GM18519 (cell line): ENCODE data around the gene AP2A1.

Experiments used
- ATAC-seq: cut with Tn5 transposase; IDR thresholded peaks from one replicate; pipeline ENCODE4 v1.9.1; 2021; ENCODE audit warnings: mild to moderate bottlenecking, moderate library complexity; ENCODE audit not compliant: unreplicated experiment, low FRiP score

AP2A1 gene

DNA sequence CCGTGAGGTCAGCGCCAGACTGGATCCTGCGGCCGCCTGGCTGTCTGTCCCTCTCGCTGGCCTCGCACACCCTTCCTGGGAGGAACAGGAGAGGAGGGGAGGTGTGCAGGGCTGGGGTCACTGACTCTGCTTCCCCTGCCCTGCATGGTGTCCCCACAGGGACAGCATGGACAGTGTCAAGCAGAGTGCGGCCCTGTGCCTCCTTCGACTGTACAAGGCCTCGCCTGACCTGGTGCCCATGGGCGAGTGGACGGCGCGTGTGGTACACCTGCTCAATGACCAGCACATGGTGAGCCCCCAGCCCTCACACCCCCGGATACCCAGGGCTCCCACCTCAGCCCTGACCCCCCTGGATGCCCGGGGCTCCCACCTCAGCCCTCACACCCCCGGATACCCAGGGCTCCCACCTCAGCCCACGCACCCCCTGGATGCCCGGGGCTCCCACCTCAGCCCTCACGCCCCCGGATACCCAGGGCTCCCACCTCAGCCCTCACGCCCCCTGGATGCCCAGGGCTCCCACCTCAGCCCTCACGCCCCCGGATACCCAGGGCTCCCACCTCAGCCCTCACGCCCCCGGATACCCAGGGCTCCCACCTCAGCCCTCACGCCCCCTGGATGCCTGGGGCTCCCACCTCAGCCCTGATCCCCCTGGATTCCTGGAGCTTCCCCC is 25.1 kb downstream of the AP2A1 start:
- ATAC-seq = no peak

DNA sequence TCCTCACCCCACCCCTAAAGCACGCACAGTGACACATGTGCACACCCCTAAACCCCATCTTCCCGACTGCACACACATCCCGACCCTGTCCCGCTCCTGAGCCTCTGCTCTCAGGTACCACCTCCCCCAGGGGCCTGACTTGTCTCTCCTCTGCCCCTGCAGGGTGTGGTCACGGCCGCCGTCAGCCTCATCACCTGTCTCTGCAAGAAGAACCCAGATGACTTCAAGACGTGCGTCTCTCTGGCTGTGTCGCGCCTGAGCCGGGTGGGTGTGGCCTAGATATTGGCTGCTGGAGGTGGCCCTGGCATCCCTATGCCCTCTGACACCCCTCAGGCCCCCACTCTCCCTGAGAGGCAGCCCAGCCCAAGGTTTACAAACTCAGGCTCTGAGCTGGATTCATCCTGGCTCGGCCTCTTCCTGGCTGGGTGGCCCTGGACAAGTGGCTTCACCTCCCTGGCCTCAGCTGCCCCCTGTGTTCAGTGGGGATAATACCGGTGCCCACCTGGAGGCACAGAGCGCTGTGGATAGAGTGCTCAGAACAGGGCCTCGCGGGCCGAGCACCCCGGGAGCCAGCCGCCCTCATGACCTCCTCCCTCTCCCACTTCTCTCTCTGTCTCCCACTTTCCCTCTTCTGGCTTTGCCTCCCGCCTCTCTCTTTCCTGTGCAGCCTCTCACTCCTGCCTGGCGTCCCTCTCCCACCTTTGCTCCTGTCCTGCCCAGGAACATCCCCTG is 26.2 kb downstream of the AP2A1 start:
- ATAC-seq = no peak

DNA sequence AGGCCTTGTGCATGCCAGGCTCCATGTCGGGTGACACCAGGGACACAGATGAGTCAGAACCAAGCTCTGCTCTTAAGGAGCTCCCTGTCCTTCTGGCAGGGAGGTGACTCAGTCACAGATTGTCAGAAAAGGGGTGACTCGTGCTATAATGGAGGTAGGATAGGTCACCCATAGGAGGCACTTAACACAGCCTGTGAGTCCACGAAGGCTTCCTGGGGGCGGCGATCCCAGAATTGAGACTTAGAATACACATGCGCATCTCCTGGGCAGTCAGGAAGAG is 26.7 kb downstream of the AP2A1 start:
- ATAC-seq = no peak

DNA sequence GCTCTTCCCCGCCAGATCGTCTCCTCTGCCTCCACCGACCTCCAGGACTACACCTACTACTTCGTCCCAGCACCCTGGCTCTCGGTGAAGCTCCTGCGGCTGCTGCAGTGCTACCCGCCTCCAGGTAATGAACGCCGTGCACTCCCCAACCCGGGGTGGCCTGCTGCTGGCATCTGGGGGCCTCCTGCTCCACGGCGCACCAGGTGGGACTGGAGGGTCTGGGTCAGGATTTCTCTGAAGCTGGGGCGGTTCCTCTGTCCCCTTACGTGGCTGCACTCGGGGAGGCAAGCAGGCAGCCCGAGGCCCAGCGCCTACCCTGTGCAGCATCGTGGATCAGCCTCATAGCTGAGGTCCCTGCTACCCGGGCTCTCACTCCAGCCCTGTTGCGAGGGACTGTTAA is 28.8 kb downstream of the AP2A1 start:
- ATAC-seq = no peak

DNA sequence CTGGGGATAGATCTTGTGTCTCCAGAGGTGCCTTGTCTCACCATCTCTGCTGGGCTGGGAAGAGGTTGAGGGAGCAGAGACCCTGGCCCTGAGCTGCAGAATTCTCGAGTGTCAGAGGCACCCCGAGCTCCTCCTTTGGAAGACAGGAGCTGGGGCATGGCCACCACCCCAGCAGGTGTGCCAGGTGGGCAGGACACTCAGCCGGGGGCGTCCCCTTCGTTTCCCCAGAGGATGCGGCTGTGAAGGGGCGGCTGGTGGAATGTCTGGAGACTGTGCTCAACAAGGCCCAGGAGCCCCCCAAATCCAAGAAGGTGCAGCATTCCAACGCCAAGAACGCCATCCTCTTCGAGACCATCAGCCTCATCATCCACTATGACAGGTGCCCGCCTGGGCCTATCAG is 31.8 kb downstream of the AP2A1 start:
- ATAC-seq = no peak

DNA sequence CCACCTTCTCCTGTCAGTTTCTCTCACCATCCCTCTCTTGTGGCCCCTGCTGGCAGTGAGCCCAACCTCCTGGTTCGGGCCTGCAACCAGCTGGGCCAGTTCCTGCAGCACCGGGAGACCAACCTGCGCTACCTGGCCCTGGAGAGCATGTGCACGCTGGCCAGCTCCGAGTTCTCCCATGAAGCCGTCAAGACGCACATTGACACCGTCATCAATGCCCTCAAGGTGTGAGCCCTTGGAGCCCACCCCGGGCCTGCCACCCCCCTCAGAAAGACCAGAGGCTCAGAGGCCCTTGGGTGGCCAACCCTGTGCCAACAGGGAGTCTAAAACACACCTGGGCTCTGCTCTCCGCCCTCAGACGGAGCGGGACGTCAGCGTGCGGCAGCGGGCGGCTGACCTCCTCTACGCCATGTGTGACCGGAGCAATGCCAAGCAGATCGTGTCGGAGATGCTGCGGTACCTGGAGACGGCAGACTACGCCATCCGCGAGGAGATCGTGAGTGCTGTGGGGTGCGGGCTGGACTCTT is 32.5 kb downstream of the AP2A1 start:
- no peak for ATAC-seq

DNA sequence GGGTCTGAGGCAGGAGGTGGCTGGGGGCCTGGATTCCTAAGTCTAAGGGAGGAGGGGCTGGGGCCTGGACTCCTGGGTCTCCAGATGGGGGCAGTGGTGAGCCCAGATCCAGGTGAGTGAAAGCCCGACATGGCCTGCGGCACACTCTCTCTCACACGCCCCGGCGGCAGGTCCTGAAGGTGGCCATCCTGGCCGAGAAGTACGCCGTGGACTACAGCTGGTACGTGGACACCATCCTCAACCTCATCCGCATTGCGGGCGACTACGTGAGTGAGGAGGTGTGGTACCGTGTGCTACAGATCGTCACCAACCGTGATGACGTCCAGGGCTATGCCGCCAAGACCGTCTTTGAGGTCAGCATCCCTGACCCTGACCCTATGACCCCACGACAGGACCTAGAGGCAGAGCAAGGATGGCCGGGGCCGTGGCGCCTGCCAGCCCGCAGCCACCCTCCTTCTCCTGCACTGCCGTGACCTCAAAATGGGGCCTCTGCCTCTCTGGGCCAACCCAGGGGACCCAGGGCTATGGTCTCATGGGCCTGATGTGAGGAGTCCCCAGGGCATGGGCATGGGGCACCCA is 33.1 kb downstream of the AP2A1 start:
- no peak for ATAC-seq

DNA sequence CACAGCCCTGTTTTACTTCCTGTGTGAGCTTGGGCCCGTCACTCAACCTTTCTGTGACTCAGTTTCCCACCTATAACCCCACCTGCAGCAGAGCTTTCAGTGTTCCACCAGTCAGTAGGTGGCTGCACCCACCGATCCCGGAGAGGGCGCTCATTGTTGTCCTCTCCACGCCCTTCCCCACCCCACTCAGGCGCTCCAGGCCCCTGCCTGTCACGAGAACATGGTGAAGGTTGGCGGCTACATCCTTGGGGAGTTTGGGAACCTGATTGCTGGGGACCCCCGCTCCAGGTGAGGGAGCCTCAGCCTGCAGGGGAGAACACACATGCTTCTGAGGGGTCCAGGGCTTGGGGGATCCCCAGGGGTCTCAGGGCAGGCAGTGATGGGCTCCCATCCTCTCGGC is 34.0 kb downstream of the AP2A1 start:
- no peak for ATAC-seq

DNA sequence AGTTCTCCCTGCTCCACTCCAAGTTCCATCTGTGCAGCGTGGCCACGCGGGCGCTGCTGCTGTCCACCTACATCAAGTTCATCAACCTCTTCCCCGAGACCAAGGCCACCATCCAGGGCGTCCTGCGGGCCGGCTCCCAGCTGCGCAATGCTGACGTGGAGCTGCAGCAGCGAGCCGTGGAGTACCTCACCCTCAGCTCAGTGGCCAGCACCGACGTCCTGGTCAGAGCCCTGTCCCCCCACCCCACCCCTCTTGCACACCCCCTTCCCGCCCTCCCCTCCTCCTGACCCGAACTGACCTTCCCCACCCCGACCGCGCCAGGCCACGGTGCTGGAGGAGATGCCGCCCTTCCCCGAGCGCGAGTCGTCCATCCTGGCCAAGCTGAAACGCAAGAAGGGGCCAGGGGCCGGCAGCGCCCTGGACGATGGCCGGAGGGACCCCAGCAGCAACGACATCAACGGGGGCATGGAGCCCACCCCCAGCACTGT is 34.6 kb downstream of the AP2A1 start:
- no peak for ATAC-seq

DNA sequence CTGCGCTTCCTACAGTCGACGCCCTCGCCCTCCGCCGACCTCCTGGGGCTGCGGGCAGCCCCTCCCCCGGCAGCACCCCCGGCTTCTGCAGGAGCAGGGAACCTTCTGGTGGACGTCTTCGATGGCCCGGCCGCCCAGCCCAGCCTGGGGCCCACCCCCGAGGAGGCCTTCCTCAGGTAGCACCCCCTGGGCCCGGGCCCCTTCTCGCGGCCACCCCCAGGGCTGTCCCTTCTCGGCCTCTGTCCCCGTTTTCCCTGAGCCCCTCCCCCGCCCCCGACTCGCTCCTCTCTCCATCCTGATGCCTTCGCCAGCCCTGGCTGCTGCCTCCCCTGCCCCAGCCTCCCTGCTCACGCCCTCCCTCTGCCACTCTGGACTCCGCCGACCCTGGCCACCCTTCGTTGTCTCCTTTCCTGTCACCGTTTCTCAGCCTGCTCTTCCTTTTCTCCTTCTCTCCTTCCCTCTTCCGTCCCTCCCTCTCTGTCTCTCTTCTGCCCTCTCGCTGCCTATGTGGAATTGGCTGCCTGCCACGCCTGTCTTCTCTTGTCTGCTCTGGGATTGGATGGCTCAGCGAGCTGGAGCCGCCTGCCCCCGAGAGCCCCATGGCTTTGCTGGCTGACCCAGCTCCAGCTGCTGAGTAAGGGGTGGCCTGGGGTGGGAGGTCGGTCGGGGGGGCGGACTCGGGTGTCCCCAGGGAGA is 35.3 kb downstream of the AP2A1 start:
- no peak for ATAC-seq

DNA sequence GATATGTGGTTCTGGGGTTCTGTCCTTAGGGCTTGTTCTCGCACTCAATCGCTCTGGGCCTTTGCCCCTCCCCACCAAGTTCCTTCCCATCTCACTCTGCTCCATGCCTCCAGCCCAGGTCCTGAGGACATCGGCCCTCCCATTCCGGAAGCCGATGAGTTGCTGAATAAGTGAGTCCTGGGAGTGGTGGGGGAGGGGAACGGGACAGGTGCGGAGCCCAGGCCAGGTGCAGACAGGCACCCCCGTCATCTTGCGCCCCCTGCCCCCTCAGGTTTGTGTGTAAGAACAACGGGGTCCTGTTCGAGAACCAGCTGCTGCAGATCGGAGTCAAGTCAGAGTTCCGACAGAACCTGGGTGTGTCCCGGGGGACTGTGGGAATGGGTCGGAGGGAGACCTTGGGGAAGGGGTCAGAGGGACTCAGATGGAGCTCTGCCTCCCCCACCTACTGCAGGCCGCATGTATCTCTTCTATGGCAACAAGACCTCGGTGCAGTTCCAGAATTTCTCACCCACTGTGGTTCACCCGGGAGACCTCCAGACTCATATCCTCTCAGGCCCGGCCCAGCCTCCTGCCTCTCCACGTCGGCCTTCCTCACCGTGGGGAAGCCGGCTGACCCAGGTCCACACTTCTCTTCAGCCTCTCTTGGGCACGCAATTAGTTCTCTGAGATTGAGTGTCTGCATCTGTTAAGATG is 36.2 kb downstream of the AP2A1 start:
- ATAC-seq = no peak

DNA sequence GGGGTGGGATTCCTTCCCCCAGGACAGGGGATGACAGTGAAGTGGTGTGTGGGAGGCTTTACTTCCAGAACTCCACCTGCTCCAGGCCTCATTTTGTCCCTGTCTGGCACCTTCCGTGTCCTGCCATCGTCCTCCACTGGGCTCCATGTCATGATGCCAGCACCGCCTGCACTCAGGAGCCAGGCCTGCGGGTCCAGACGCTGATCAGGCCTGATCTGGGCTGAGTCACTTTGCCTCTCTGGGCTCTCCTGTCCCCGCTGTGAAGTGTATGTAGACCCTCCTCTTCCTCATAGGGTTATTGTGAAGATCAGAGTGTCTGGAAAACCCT is 36.7 kb downstream of the AP2A1 start:
- ATAC-seq = no peak

DNA sequence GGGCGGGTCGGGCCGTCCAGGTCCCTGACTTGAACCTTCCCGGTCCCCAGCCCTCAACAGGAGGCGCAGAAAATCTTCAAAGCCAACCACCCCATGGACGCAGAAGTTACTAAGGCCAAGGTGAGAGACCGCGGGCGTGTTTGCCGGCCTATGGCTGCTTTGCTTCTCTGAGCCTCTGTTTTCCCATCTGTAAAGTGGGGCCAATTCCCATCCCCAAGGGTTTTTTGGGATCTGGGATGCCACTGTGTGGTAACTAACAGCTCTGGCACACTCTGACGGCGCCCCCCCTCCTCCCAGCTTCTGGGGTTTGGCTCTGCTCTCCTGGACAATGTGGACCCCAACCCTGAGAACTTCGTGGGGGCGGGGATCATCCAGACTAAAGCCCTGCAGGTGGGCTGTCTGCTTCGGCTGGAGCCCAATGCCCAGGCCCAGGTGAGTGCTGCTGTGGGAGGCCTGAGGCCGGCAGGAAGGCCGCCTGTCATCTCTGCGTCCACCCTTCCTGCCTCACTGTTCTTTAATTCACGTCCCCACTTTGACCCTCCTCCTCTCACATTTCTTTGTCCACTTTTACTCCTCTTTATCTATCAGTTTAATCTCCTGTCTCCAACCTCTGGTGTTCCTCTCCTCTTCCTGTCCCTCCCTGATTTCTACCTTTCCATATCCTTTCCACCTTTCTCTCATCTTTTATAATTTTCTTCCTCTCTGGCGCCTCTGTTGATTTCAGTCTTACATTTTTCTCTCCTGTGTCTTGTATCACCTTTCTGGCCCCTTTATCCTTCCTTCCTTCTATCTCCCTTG is 39.2 kb downstream of the AP2A1 start:
- no peak for ATAC-seq

DNA sequence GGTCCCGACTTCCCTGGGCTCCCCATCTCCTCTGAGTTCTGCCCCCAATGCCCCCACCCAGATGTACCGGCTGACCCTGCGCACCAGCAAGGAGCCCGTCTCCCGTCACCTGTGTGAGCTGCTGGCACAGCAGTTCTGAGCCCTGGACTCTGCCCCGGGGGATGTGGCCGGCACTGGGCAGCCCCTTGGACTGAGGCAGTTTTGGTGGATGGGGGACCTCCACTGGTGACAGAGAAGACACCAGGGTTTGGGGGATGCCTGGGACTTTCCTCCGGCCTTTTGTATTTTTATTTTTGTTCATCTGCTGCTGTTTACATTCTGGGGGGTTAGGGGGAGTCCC is 39.8 kb downstream of the AP2A1 start:
- no peak for ATAC-seq

DNA sequence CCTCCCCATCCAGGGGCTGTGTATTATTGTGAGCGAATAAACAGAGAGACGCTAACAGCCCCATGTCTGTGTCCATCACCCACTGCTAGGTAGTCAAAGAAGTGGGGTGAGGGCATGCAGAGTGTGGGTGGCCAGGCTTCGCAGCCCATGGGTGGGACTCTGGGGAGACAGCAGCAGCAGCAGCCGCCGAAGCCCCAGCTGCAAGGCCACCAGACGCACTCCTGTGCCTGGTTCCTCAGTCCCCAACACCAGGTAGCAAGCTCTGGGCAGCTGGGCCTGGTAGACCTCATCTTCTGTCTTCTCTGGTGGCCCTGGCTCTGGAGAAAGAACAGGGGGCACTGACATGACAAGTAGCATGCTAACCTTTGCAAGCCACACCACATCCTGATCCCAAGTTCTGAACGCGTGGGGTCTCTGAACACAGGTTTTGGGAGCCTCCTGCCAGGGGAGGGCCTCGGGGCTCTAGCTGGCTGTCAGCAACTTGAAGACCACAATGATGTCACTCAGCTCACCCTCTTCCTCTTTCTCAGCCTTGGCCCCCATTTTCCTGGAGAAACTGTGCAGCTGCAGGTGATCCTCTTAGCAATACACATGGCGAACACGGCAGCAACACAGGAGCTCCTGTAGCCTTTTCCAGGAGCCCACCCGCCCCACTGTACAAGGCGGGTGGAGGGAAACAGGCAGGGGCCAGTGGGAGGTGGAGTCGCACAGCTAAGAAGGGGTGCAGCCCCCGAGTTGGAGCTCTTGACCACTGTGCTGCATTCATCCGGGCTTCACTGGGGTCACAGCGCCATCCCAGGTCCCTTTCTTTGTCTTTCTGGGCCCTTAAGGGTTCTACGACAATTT is 40.5 kb downstream of the AP2A1 start:
- ATAC-seq = no peak

DNA sequence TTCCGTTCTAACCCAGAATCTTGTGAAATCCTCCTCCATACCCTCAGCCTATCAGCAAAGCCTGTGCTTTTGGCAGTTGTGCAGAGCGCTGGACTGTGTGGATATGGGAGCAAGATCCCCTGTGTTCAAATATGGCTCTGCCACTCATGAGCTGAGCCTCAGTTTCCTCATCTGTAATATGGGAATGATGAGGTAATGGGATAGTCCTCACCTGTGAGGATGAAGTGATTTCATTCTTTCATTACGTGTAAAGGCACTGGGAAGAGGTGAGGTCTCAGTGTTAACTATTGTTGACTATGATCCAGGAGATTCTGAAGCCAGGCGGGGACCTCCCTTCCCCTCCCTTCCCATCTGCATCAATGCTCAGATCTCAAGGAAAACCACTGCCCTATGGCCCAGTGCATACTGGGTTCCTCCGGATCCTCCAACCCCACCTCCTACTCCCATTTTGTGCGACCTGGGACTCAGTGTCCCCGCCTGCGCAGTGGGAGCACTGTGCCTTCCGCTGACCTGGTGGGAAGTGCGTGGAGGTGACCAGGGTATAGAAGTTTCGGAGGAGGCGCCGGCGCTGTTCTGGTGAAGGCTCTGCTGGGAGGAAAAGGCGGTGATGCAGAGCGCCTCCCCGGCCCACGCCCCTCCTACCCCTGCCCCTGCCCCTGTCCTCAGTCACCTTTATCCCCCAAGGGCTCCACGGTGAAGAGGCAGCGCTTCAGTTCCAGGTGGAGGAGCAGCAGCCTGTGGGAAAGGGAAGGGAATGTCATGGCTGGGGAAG is 41.3 kb downstream of the AP2A1 start:
- no peak for ATAC-seq

DNA sequence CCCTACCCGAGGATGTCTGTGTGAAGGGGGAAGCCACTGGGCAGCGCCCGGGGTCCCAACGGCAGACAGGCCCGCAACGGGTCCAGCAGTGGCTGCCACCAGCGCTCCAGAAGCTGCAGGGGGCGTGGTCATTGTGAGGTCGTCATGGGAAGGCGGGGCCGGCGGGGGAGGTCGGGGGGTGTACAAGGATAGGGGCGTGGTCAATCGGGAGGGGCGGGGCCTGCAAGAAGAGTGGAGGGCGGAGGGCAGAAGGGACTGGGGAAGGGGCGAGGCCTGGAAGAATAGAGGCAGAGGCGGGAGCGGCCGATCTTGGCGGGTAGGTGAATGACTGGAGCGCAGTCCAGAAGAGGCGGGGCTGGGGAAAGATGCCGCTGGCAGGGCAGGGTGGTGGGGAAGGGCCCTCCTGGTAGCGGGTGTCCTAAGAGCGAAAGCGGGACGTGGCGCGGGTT is 41.9 kb downstream of the AP2A1 start:
- ATAC-seq = no peak

DNA sequence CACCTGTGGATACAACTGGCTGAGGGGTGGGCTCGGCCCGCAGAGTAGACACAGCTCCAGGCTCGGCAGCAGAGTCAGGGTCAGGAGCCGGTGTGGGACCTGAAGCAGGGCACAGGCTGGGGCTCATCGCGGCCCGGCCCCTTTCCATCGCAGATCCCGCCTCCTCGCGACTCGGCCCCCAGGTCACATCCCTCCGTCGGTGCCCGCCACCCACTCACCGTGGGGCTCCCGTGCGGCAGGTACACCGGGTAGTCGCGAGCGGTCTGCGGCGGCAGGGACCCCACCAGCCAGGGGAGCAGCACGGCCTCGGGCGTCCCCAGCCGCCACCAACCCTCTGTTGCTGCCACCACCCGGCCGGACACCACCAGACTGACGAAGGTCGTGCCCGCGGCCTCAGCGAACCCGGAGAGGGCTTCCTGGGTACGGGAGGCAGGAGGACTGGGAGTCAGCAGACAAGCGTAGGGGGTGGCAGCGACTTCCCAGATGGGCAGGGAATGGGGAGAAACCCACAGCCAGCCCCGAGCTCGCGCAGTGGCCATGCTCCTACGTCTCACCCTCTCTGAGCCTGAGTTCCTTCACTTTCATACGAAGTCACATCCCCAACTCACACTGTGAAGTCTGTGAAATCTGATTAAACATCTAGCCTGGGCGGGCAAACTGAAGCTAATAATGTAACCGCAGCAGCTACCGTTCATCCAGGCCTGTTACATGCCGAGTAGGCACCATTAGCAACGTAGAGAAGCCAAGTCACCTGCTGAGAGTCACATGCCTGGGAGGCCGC is 42.5 kb downstream of the AP2A1 start:
- ATAC-seq = no peak
